PFSK-1 (cell line): ENCODE results near the gene ZFHX3.

Experiments used
- FOXP2 ChIP-seq: optimal IDR thresholded peaks from 2 replicates; pipeline ENCODE3; 2011; ENCODE audit warnings: borderline replicate concordance, control low read depth, inconsistent platforms; ENCODE audit not compliant: insufficient read depth; ENCODE audit errors: extremely low read length, extremely low read depth
- POLR2AphosphoS5 ChIP-seq: IDR thresholded peaks from 2 replicates; pipeline ENCODE4 v1.6.1; 2012; ENCODE audit warnings: low read depth, mild to moderate bottlenecking, control low read depth, low read length, moderate library complexity
- REST ChIP-seq, 2 experiments: IDR thresholded peaks; 2 replicates each; pipeline versions ENCODE4 v1.6.1 to v1.8.0; 2011 to 2012; ENCODE audit warnings: low read depth in 2 of 2, low read length in 2 of 2, control low read depth in 1 of 2, inconsistent platforms in 1 of 2, mild to moderate bottlenecking in 1 of 2, moderate library complexity in 1 of 2; ENCODE audit not compliant: insufficient read depth in 1 of 2
- SIN3A ChIP-seq: IDR thresholded peaks from 2 replicates; pipeline ENCODE4 v1.6.1; 2012; ENCODE audit warnings: mild to moderate bottlenecking, low read length, moderate library complexity, borderline replicate concordance; ENCODE audit not compliant: insufficient read depth
- TAF1 ChIP-seq: IDR thresholded peaks from 2 replicates; pipeline ENCODE4 v1.6.1; 2012; ENCODE audit warnings: low read length, control low read depth, borderline replicate concordance; ENCODE audit not compliant: insufficient read depth

Gene ZFHX3

GRCh38 chr16:72878301-72879269 lies 169.3 kb downstream of the ZFHX3 start:
- no peak for TF ChIP-seq TAF1
- no peak for TF ChIP-seq FOXP2
- TF ChIP-seq POLR2AphosphoS5: no peak
- no peak for TF ChIP-seq SIN3A
- TF ChIP-seq REST (IDR thresholded peaks at IDR 0.05; ENCODE audit: insufficient read depth in 1 of 2, low read depth in 2 of 2, low read length in 2 of 2): no peak

GRCh38 chr16:72877374-72878028 lies 170.4 kb downstream of the ZFHX3 start:
- TF ChIP-seq REST (IDR thresholded peaks at IDR 0.05; ENCODE audit: insufficient read depth in 1 of 2, low read depth in 2 of 2, low read length in 2 of 2) (no peak), POLR2AphosphoS5 (no peak), SIN3A (peak; percentile 75; the same call in 1 of the 2 replicates)

- no peak for TF ChIP-seq TAF1
- no peak for TF ChIP-seq POLR2AphosphoS5
- no peak for TF ChIP-seq FOXP2
- no peak for TF ChIP-seq REST (IDR thresholded peaks at IDR 0.05; ENCODE audit: insufficient read depth in 1 of 2, low read depth in 2 of 2, low read length in 2 of 2)
- TF ChIP-seq SIN3A: no peak
These were observed 171.0 kb downstream of the ZFHX3 start for GRCh38 chr16:72876981-72877373.

- TF ChIP-seq TAF1 (peak; percentile 75; the same call in 1 of the 2 replicates), REST (IDR thresholded peaks at IDR 0.05; ENCODE audit: insufficient read depth in 1 of 2, low read depth in 2 of 2, low read length in 2 of 2) (no peak), POLR2AphosphoS5 (no peak), FOXP2 (peak; percentile 32), SIN3A (no peak)
These were observed 171.7 kb downstream of the ZFHX3 start for GRCh38 chr16:72876221-72876620.
